ENCODE results near the gene ARHGEF40. TPM values are rescaled to one million over a fixed set of nuclear protein-coding genes. Genes with fewer than 3 reads are reported as not detected.

The ARHGEF40 gene
- total and polyA plus RNA-seq, 10 of the 15 experiments (the other 5 are each of a cell fraction or from before 2014, with no cell fraction given), result 0.03 to 0.31 (median 0.08) TPM; not detected in 2

DNA sequence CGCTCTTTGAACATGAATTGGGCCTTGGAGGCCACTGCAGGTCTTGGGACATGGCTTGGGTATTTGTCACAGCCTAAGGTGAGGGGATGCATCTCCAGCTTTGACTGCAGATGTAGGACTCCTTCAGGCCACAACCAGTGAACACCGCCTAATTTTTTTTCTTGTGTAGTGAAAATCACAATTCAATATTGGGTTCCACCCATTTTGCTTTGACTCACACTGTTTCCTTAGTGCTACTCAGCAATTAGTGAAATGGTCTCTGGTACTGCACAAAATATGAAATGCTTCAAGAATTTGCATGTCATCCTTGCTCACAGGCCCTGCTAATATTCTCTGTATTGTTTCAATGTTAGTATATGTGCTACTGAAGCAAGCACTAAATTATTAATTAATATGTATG is 43.3 kb downstream of the ARHGEF40 start:
- no peak overlapping the region for H3K27ac ChIP-seq (ENCODE audit: control insufficient read depth, insufficient read depth)
- no peaks in the 10 kb centered on the region; the same call in 2 of the 3 replicates for H3K9me3 ChIP-seq (replicated peaks; ENCODE audit: control insufficient read depth, insufficient read depth, low read length)
- H3K4me3 ChIP-seq, result no peak overlapping the region
- no peak overlapping the region for H3K9ac ChIP-seq (ENCODE audit: control insufficient read depth, insufficient read depth, low read length)
- H3K79me2 ChIP-seq (ENCODE audit: control insufficient read depth, insufficient read depth, low read length), result no peaks in the 10 kb centered on the region
- TF ChIP-seq EP300 (IDR thresholded peaks at IDR 0.05; ENCODE audit: borderline replicate concordance in 1 of 2, control insufficient read depth in 1 of 2, low read depth in 2 of 2, low read length in 2 of 2) (no peak), ASH2L (IDR thresholded peaks at IDR 0.05; ENCODE audit: borderline replicate concordance, low read depth) (no peak), CHD2 (IDR thresholded peaks at IDR 0.05; ENCODE audit: borderline replicate concordance, low read depth, low read length) (no peak), KLF5 (IDR thresholded peaks at IDR 0.05; ENCODE audit: partially characterized antibody) (no peak), RCOR1 (conservative IDR thresholded peaks at IDR 0.05; ENCODE audit: low read depth, low read length) (no peak), RB1 (IDR thresholded peaks at IDR 0.05; ENCODE audit: borderline replicate concordance) (no peak), ZNF24 (IDR thresholded peaks at IDR 0.05) (no peak)
- TF ChIP-seq, protein P1, sequence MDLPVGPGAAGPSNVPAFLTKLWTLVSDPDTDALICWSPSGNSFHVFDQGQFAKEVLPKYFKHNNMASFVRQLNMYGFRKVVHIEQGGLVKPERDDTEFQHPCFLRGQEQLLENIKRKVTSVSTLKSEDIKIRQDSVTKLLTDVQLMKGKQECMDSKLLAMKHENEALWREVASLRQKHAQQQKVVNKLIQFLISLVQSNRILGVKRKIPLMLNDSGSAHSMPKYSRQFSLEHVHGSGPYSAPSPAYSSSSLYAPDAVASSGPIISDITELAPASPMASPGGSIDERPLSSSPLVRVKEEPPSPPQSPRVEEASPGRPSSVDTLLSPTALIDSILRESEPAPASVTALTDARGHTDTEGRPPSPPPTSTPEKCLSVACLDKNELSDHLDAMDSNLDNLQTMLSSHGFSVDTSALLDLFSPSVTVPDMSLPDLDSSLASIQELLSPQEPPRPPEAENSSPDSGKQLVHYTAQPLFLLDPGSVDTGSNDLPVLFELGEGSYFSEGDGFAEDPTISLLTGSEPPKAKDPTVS (IDR thresholded peaks at IDR 0.05; ENCODE audit: low read depth, low read length), result no peak
- TF ChIP-seq, protein P2, sequence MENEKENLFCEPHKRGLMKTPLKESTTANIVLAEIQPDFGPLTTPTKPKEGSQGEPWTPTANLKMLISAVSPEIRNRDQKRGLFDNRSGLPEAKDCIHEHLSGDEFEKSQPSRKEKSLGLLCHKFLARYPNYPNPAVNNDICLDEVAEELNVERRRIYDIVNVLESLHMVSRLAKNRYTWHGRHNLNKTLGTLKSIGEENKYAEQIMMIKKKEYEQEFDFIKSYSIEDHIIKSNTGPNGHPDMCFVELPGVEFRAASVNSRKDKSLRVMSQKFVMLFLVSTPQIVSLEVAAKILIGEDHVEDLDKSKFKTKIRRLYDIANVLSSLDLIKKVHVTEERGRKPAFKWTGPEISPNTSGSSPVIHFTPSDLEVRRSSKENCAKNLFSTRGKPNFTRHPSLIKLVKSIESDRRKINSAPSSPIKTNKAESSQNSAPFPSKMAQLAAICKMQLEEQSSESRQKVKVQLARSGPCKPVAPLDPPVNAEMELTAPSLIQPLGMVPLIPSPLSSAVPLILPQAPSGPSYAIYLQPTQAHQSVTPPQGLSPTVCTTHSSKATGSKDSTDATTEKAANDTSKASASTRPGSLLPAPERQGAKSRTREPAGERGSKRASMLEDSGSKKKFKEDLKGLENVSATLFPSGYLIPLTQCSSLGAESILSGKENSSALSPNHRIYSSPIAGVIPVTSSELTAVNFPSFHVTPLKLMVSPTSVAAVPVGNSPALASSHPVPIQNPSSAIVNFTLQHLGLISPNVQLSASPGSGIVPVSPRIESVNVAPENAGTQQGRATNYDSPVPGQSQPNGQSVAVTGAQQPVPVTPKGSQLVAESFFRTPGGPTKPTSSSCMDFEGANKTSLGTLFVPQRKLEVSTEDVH (IDR thresholded peaks at IDR 0.05; ENCODE audit: low read depth, partially characterized antibody), result no peak
- TF ChIP-seq, protein P3, sequence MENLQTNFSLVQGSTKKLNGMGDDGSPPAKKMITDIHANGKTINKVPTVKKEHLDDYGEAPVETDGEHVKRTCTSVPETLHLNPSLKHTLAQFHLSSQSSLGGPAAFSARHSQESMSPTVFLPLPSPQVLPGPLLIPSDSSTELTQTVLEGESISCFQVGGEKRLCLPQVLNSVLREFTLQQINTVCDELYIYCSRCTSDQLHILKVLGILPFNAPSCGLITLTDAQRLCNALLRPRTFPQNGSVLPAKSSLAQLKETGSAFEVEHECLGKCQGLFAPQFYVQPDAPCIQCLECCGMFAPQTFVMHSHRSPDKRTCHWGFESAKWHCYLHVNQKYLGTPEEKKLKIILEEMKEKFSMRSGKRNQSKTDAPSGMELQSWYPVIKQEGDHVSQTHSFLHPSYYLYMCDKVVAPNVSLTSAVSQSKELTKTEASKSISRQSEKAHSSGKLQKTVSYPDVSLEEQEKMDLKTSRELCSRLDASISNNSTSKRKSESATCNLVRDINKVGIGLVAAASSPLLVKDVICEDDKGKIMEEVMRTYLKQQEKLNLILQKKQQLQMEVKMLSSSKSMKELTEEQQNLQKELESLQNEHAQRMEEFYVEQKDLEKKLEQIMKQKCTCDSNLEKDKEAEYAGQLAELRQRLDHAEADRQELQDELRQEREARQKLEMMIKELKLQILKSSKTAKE (IDR thresholded peaks at IDR 0.05; ENCODE audit: low read depth, poor library complexity, severe bottlenecking), result no peak
- ChIA-PET SMC1A (ENCODE audit: uncharacterized antibody, unreplicated experiment) (interaction anchor here (1.0 kb wide), 1 partner anchor 10 kb away, joined by 3 read pairs; no protein-coding TSS in a partner anchor), RAD21 (ENCODE audit: unreplicated experiment) (no interaction called here), CTCF (interaction anchor here (2.2 kb wide), 1 partner anchor 99 kb away, joined by 7 read pairs; no protein-coding TSS in a partner anchor), POLR2A (no interaction called here)
- H3K27me3 ChIP-seq (replicated peaks in 1 of 2; ENCODE audit: control insufficient read depth in 2 of 2, insufficient read depth in 2 of 2, low read length in 1 of 2), result no peaks in the 10 kb centered on the region
- no TSS peak for BruUV-seq (replicated peaks)
- DNase-seq (ENCODE audit: low read depth, low spot score) (no peak), ATAC-seq (no peak), FAIRE-seq (no peak)
- no peak overlapping the region for H2AFZ ChIP-seq (ENCODE audit: control insufficient read depth, low read depth, low read length)
- H3K36me3 ChIP-seq (ENCODE audit: control insufficient read depth in 2 of 2, insufficient read depth in 2 of 2, low read length in 1 of 2), result no peaks in the 10 kb centered on the region
- 47% methylated on average over 2 of the region's 2 CpGs for WGBS (ENCODE audit: insufficient coverage, insufficient replicate concordance, low lambda C conversion rate, missing lambda C conversion rate)
- no peak overlapping the region for H3K4me2 ChIP-seq (ENCODE audit: control insufficient read depth, insufficient read depth)
- in situ Hi-C loops (cut with MboI) (no loop called here), intact Hi-C loops (cut with micrococcal nuclease; ENCODE audit: unreplicated experiment) (no loop called here)
- peaks cover 20% of the 10 kb centered on the region for H3K4me1 ChIP-seq (ENCODE audit: control insufficient read depth, insufficient read depth, low read length)
- H4K20me1 ChIP-seq (ENCODE audit: control insufficient read depth, insufficient read depth), result no peaks in the 10 kb centered on the region

Measured in GM12878 (cell line).